Astrocyte (in vitro differentiated cells and primary cell): ENCODE data around the gene SLC7A10. TPM values are rescaled to one million over a fixed set of nuclear protein-coding genes. Genes with fewer than 3 reads are reported as not detected.

ENCODE experiments used
- DNase-seq: peaks from one replicate; pipeline ENCODE4 v3.0.0-alpha.2; 2010; ENCODE audit warnings: low read depth
- FAIRE-seq: peaks from 2 replicates; lab custom pipeline; 2011; peaks lifted over from hg19 to GRCh38; lab: Jason Lieb, UNC
- H2AFZ ChIP-seq: 2 replicates; pipeline ENCODE4 v1.6.0; 2012; ENCODE audit warnings: low read depth, low read length, inconsistent platforms
- H3K27ac ChIP-seq: 2 replicates; pipeline ENCODE4 v1.5.1; 2011; ENCODE audit warnings: low read depth, low read length, inconsistent platforms
- H3K27me3 ChIP-seq: 2 replicates; pipeline ENCODE4 v1.6.0; 2011; ENCODE audit warnings: low read length, inconsistent platforms; ENCODE audit not compliant: insufficient read depth
- H3K36me3 ChIP-seq: 2 replicates; pipeline ENCODE4 v1.5.1; 2011; ENCODE audit warnings: low read length, inconsistent platforms; ENCODE audit not compliant: insufficient read depth
- H3K4me1 ChIP-seq: 2 replicates; pipeline ENCODE4 v1.5.1; 2011; ENCODE audit warnings: low read length, inconsistent platforms; ENCODE audit not compliant: insufficient read depth
- H3K4me2 ChIP-seq: 2 replicates; pipeline ENCODE4 v1.6.0; 2012; ENCODE audit warnings: low read length, inconsistent platforms
- H3K4me3 ChIP-seq: 2 replicates; pipeline ENCODE4 v1.5.1; 2011; ENCODE audit warnings: low read depth, mild to moderate bottlenecking, low read length, inconsistent platforms; ENCODE audit not compliant: insufficient read depth
- H3K79me2 ChIP-seq: 2 replicates; pipeline ENCODE4 v1.6.0; 2012; ENCODE audit warnings: mild to moderate bottlenecking, low read length, inconsistent platforms; ENCODE audit not compliant: insufficient read depth
- H3K9ac ChIP-seq: 2 replicates; pipeline ENCODE4 v1.6.0; 2012; ENCODE audit warnings: mild to moderate bottlenecking, low read length, inconsistent platforms
- H3K9me3 ChIP-seq: 2 replicates; pipeline ENCODE4 v1.5.1; 2012; ENCODE audit warnings: low read depth, mild to moderate bottlenecking, low read length, inconsistent platforms; ENCODE audit not compliant: insufficient read depth
- H4K20me1 ChIP-seq: 2 replicates; pipeline ENCODE4 v1.6.0; 2012; ENCODE audit warnings: low read length, inconsistent platforms; ENCODE audit not compliant: insufficient read depth
- H3K27ac Mint-ChIP-seq: one replicate; pipeline ENCODE4 v1.8.0; 2021; ENCODE audit warnings: mild to moderate bottlenecking, mixed read lengths; ENCODE audit not compliant: unreplicated experiment
- H3K27me3 Mint-ChIP-seq: one replicate; pipeline ENCODE4 v1.8.0; 2021; ENCODE audit warnings: low read depth, mixed read lengths; ENCODE audit not compliant: unreplicated experiment
- H3K36me3 Mint-ChIP-seq: one replicate; pipeline ENCODE4 v1.8.0; 2021; ENCODE audit warnings: low read depth, mixed read lengths; ENCODE audit not compliant: unreplicated experiment
- H3K4me1 Mint-ChIP-seq: one replicate; pipeline ENCODE4 v1.8.0; 2021; ENCODE audit warnings: low read depth, mixed read lengths; ENCODE audit not compliant: unreplicated experiment
- H3K4me3 Mint-ChIP-seq: one replicate; pipeline ENCODE4 v1.8.0; 2021; ENCODE audit warnings: mild to moderate bottlenecking, moderate library complexity, mixed read lengths; ENCODE audit not compliant: unreplicated experiment
- H3K9me3 Mint-ChIP-seq: one replicate; pipeline ENCODE4 v1.8.0; 2021; ENCODE audit warnings: mild to moderate bottlenecking, mixed read lengths; ENCODE audit not compliant: unreplicated experiment
- CTCF ChIP-seq: IDR thresholded peaks from 2 replicates; pipeline ENCODE4 v1.5.1; 2011; ENCODE audit warnings: low read depth, mild to moderate bottlenecking, inconsistent platforms, low read length, moderate library complexity; ENCODE audit not compliant: insufficient read depth
- EZH2 ChIP-seq: IDR thresholded peaks from 2 replicates; pipeline ENCODE4 v1.6.1; 2012; ENCODE audit warnings: mild to moderate bottlenecking, low read length, inconsistent platforms; ENCODE audit not compliant: insufficient read depth
- total RNA-seq: library from RNA; stranded (reverse); gene quantifications from 2 replicates; pipeline ENCODE4 v1.2.1, GENCODE V29; 2021

SLC7A10 gene
- total RNA-seq, 1 donor from 2014 or later, result 0.61 TPM

DNA sequence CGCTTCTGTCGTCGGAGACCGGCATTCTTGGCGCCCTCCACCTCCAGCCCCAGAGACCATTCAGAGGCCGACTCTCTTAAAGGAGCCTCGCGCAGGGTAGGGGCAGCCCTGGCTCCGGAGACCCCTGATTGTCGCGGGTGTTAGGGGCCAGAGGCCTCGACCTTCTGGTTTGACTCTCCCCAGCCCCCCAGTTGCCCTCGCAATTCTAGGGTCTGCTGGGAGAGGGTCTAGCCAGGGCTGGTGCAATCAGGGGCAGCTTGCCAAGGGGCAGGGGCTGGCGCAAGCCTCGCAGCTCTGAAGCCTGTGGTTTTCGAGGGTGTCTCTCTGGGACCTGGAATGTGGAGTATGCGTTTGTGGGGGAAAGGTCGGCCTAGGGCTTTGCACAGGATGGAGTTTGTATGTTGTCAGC, 1.6 kb upstream of the SLC7A10 start:
- H3K9me3 ChIP-seq, result peaks cover 4% of the 10 kb centered on the region
- H3K79me2 ChIP-seq, result no peaks in the 10 kb centered on the region
- no peak overlapping the region for H3K27ac ChIP-seq
- no peak overlapping the region for H3K9ac ChIP-seq
- peaks cover 4% of the 10 kb centered on the region for H3K36me3 Mint-ChIP-seq
- peaks cover 3% of the 10 kb centered on the region for H3K4me1 Mint-ChIP-seq
- peaks cover 10% of the 10 kb centered on the region for H4K20me1 ChIP-seq
- H3K27me3 Mint-ChIP-seq, result peaks cover 60% of the 10 kb centered on the region
- peak overlapping the region; percentile 26 for H3K4me2 ChIP-seq
- peak; percentile 41 for DNase-seq
- H3K36me3 ChIP-seq, result no peaks in the 10 kb centered on the region
- no peak for TF ChIP-seq CTCF
- TF ChIP-seq EZH2, result no peak
- H3K4me3 Mint-ChIP-seq, result peak overlapping the region; percentile 62
- peak overlapping the region; percentile 80 for H3K27ac Mint-ChIP-seq
- H3K4me1 ChIP-seq, result no peaks in the 10 kb centered on the region
- H3K27me3 ChIP-seq, result peaks cover 56% of the 10 kb centered on the region
- H3K9me3 Mint-ChIP-seq, result peaks cover 27% of the 10 kb centered on the region
- H2AFZ ChIP-seq, result no peak overlapping the region
- no peak for FAIRE-seq
- no peak overlapping the region for H3K4me3 ChIP-seq

DNA sequence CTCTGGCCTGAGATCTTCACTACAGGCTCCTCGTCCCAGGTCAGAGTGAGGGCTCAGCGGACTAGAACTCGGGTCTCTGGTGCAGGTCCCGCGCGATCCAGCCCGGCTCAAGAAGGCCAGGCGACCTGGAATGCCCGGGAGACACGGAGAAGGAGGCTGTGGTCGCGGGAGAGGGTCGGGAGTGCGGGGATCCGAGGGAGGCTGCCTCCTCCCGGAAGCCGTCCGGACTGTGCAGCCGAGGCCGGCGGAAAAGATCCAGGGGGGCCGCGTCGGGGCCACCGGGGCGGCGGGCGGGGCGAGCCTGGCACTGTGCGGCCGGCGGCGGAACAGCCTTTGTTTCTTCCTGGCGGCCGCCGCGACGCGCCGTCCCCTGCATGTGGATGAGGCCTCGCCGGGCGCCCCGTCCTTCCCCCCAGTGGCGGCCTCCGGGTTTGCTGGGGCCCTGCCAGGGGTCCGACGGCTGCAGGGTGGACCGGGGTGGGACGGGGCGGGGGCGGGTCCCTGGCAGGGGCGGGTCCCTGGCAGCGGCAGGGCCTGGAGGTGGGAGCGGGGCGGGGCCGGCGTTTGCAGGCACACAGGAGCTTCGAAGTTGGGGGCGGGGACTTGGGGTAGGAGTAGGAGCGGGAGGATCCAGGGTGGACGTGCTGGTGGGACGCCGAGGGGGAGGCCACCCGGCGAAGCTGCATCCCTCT, 1.0 kb upstream of the SLC7A10 start:
- Histone ChIP-seq H3K27me3 (peaks cover 53% of the 10 kb centered on the region), H3K4me2 (peak overlapping the region; percentile 30), H3K36me3 (no peaks in the 10 kb centered on the region), H3K4me1 (no peaks in the 10 kb centered on the region), H3K79me2 (no peaks in the 10 kb centered on the region), H4K20me1 (peaks cover 10% of the 10 kb centered on the region), H2AFZ (no peak overlapping the region), H3K27ac (no peak overlapping the region), H3K9me3 (peaks cover 4% of the 10 kb centered on the region), H3K4me3 (no peak overlapping the region), H3K9ac (no peak overlapping the region)
- peaks cover 60% of the 10 kb centered on the region for H3K27me3 Mint-ChIP-seq
- TF ChIP-seq EZH2 (peak; percentile 98), CTCF (no peak)
- peak overlapping the region; percentile 62 for H3K4me3 Mint-ChIP-seq
- peaks cover 27% of the 10 kb centered on the region for H3K9me3 Mint-ChIP-seq
- no peak for DNase-seq
- H3K36me3 Mint-ChIP-seq, result peaks cover 4% of the 10 kb centered on the region
- peaks cover 3% of the 10 kb centered on the region for H3K4me1 Mint-ChIP-seq
- H3K27ac Mint-ChIP-seq, result peak overlapping the region; percentile 80
- no peak for FAIRE-seq
